Karpas-422 (cell line): Measurements from ENCODE around the gene C19orf67. TPM values are rescaled to one million over a fixed set of nuclear protein-coding genes. Genes with fewer than 3 reads are reported as not detected.

Experiments
- DNase-seq: peaks from one replicate; pipeline ENCODE4 v3.0.0-alpha.2; 2015
- H2AFZ ChIP-seq: fragments of 200-600 bp; sonication (generic); 2 replicates; pipeline ENCODE4 v1.6.1; 2014; ENCODE audit warnings: antibody characterized with exemption, low read length, mixed read lengths
- H3K27ac ChIP-seq: fragments of 200-600 bp; sonication (generic); 2 replicates; pipeline ENCODE4 v1.5.1; 2014; ENCODE audit warnings: mild to moderate bottlenecking, low read length, moderate library complexity
- H3K27me3 ChIP-seq: fragments of 200-600 bp; sonication (generic); 2 replicates; pipeline ENCODE4 v1.6.1; 2014; ENCODE audit warnings: low read length, mixed read lengths
- H3K36me3 ChIP-seq: fragments of 200-600 bp; sonication (generic); 2 replicates; pipeline ENCODE4 v1.6.1; 2014; ENCODE audit warnings: low read length, mixed read lengths; ENCODE audit not compliant: insufficient read depth
- H3K4me1 ChIP-seq: fragments of 200-600 bp; sonication (generic); 2 replicates; pipeline ENCODE4 v1.6.1; 2014; ENCODE audit warnings: mild to moderate bottlenecking, low read length, mixed read lengths
- H3K4me2 ChIP-seq: fragments of 200-600 bp; sonication (generic); 2 replicates; pipeline ENCODE4 v1.6.1; 2014; ENCODE audit warnings: low read length, low read depth, mild to moderate bottlenecking; ENCODE audit not compliant: poor library complexity, severe bottlenecking
- H3K4me3 ChIP-seq: fragments of 200-600 bp; sonication (generic); 2 replicates; pipeline ENCODE4 v1.5.1; 2014; ENCODE audit warnings: mild to moderate bottlenecking, antibody characterized with exemption, low read length, mixed read lengths
- H3K79me2 ChIP-seq: fragments of 200-600 bp; sonication (generic); 2 replicates; pipeline ENCODE4 v1.6.1; 2014; ENCODE audit warnings: mild to moderate bottlenecking, low read length, mixed read lengths
- H3K9ac ChIP-seq: fragments of 200-600 bp; sonication (generic); 2 replicates; pipeline ENCODE4 v1.6.0; 2014; ENCODE audit warnings: low read length
- H3K9me2 ChIP-seq: fragments of 200-600 bp; sonication (generic), shearing (Covaris generic); replicated peaks from 2 replicates; pipeline ENCODE4 v1.6.0; 2014; ENCODE audit warnings: mild to moderate bottlenecking, low read length, moderate library complexity; ENCODE audit not compliant: insufficient read depth
- H3K9me3 ChIP-seq: fragments of 300-700, 200-600 bp; sonication (generic); 2 replicates; pipeline ENCODE4 v1.6.1; 2014; ENCODE audit warnings: low read length, mixed read lengths
- H4K20me1 ChIP-seq: fragments of 200-600 bp; sonication (generic); 2 replicates; pipeline ENCODE4 v1.6.1; 2014; ENCODE audit warnings: mild to moderate bottlenecking, antibody characterized with exemption, low read length, low read depth; ENCODE audit not compliant: insufficient read depth
- total RNA-seq: library from RNA; depleted of rRNA; stranded (reverse); fragments of >200 nt; shearing (Covaris generic); gene quantifications from 2 replicates; pipeline ENCODE4 v1.2.3, GENCODE V29; 2014; ENCODE audit warnings: low replicate concordance; rRNA removed

The C19orf67 gene
- 0.37 and 2.8 TPM in 2 replicates for total RNA-seq

- no peak within 1 kb of the TSS for H3K27ac ChIP-seq
- no peak within 1 kb of the TSS for H3K4me2 ChIP-seq
- peak; percentile 44 for DNase-seq
- peaks cover 14% of the 10 kb centered on the region for H3K79me2 ChIP-seq
- no peak within 1 kb of the TSS for H2AFZ ChIP-seq
- no peak within 1 kb of the TSS for H3K9ac ChIP-seq
- H3K4me1 ChIP-seq, result peaks cover 25% of the 10 kb centered on the region
- peaks cover 7% of the 10 kb centered on the region for H3K36me3 ChIP-seq
- H3K27me3 ChIP-seq, result no peaks in the 10 kb centered on the region
- no peaks in the 10 kb centered on the region for H3K9me3 ChIP-seq
- H3K4me3 ChIP-seq, result no peak within 1 kb of the TSS
- no peaks in the 10 kb centered on the region for H3K9me2 ChIP-seq
- H4K20me1 ChIP-seq, result no peaks in the 10 kb centered on the region
These were observed at the start of gene C19orf67 for GRCh38 chr19:14085309-14085995. C19orf67 (minus strand) TSS chr19:14085783; CDS start chr19:14085627, 156 bp downstream.

GRCh38 chr19:14135355-14135754 is 49.8 kb upstream of the C19orf67 start:
- Histone ChIP-seq H3K27ac (peak overlapping the region; percentile 43; the same call in 1 of the 2 replicates), H3K9ac (peak overlapping the region; percentile 89), H4K20me1 (peaks cover 3% of the 10 kb centered on the region; the same call in 1 of the 2 replicates), H3K9me3 (no peaks in the 10 kb centered on the region), H3K79me2 (peaks cover 35% of the 10 kb centered on the region), H3K27me3 (no peaks in the 10 kb centered on the region), H3K4me2 (peak overlapping the region; percentile 78), H3K4me3 (peak overlapping the region; percentile 88), H2AFZ (no peak overlapping the region), H3K9me2 (no peaks in the 10 kb centered on the region), H3K36me3 (peaks cover 8% of the 10 kb centered on the region; the same call in 1 of the 2 replicates), H3K4me1 (peaks cover 20% of the 10 kb centered on the region)
- DNase-seq, result no peak

DNA sequence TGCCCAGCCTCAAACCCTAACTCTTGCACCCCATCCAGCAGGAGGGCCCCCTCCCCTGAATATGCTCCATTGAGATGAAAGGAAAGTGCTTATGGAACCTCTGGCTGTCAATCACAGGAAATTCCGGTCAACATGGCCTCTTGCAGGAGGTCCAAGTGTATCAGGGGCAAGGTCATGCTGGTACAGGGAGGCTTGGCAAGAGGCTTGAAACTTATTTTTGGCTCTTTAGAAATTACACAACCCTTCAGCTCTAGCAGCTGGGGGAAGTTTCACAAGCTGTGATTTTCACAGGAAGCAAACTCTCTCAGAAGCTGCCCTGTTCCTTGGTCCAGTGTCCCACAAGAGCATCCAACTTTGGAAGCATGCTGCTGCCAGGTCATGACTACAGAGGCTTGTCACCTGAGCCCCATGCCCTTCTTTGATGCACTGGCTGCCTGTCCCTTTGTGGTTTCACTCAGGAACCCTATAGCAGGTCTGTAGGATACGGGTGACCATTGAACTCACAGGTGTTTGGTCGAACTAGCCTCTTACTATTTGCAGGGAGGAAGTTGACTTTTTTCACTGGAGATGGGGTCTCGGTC is 42.4 kb upstream of the C19orf67 start:
- no peak overlapping the region for H3K9ac ChIP-seq
- no peak for DNase-seq
- H3K27me3 ChIP-seq, result no peaks in the 10 kb centered on the region
- no peaks in the 10 kb centered on the region for H3K4me1 ChIP-seq
- H2AFZ ChIP-seq, result no peak overlapping the region
- no peak overlapping the region for H3K4me2 ChIP-seq
- no peaks in the 10 kb centered on the region for H3K9me2 ChIP-seq
- peaks cover 17% of the 10 kb centered on the region; the same call in 1 of the 2 replicates for H3K36me3 ChIP-seq
- no peaks in the 10 kb centered on the region for H3K9me3 ChIP-seq
- H4K20me1 ChIP-seq, result no peaks in the 10 kb centered on the region
- H3K79me2 ChIP-seq, result peaks cover 13% of the 10 kb centered on the region
- H3K4me3 ChIP-seq, result no peak overlapping the region
- H3K27ac ChIP-seq, result no peak overlapping the region

DNA sequence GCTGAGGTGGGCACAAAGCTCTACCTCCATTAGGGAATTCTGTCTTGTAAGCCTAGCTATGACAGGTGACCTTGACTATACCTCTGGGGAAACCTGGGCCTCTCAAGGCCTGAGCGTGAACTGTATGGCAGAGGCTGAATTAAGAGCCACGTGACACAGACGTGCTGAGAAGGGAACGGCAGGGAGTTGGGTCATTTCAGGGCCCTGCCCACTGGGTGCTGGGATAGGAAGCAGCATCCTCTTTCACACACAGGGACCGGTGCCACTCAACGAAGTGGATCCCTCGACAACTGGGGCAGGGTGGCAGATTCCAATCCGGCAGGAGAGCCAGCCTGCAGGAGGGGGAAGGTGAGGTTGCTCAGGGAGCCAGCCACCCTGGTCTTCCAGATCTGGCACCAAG is 41.6 kb upstream of the C19orf67 start:
- H3K79me2 ChIP-seq, result peaks cover 7% of the 10 kb centered on the region
- no peak overlapping the region for H3K4me3 ChIP-seq
- no peak overlapping the region for H3K27ac ChIP-seq
- H3K27me3 ChIP-seq, result no peaks in the 10 kb centered on the region
- no peak overlapping the region for H3K9ac ChIP-seq
- no peaks in the 10 kb centered on the region for H3K4me1 ChIP-seq
- no peaks in the 10 kb centered on the region for H3K9me3 ChIP-seq
- no peaks in the 10 kb centered on the region for H4K20me1 ChIP-seq
- no peak overlapping the region for H2AFZ ChIP-seq
- no peaks in the 10 kb centered on the region for H3K9me2 ChIP-seq
- peaks cover 17% of the 10 kb centered on the region; the same call in 1 of the 2 replicates for H3K36me3 ChIP-seq
- no peak overlapping the region for H3K4me2 ChIP-seq
- DNase-seq, result no peak

DNA sequence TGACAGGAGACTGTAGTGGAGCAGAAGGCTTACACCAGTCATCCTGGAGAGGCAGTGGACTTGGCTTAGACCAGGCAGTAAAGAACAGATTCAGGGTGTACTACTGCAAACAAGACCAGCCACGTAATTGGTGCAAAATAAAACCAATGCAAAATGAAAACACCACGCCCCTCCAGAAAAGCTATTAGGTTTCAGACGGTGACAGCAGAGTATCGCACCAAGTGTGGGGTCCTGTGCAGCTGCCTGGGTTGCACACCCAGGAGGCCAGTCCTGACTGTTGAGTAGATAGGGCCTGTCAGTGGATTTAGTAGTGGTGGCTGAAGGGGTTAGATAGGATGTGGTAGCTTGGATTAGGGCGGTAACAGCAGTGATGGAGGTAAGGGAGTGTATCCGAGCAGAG is 37.3 kb upstream of the C19orf67 start:
- Histone ChIP-seq H4K20me1 (no peaks in the 10 kb centered on the region), H3K4me1 (peaks cover 8% of the 10 kb centered on the region), H3K79me2 (no peaks in the 10 kb centered on the region), H3K27ac (no peak overlapping the region), H2AFZ (no peak overlapping the region), H3K9ac (no peak overlapping the region), H3K9me2 (no peaks in the 10 kb centered on the region), H3K9me3 (no peaks in the 10 kb centered on the region), H3K27me3 (no peaks in the 10 kb centered on the region), H3K36me3 (peaks cover 10% of the 10 kb centered on the region; the same call in 1 of the 2 replicates), H3K4me2 (no peak overlapping the region), H3K4me3 (no peak overlapping the region)
- peak; percentile 46 for DNase-seq

- Histone ChIP-seq H3K9me3 (no peaks in the 10 kb centered on the region), H3K36me3 (peaks cover 6% of the 10 kb centered on the region; the same call in 1 of the 2 replicates), H3K27me3 (no peaks in the 10 kb centered on the region), H2AFZ (no peak overlapping the region), H3K79me2 (peaks cover 18% of the 10 kb centered on the region), H4K20me1 (0 out of 2 replicates have a peak, but pooled peaks cover 4% of the 10 kb centered on the region), H3K9me2 (no peaks in the 10 kb centered on the region), H3K27ac (no peak overlapping the region), H3K4me2 (no peak overlapping the region), H3K4me1 (peaks cover 23% of the 10 kb centered on the region), H3K9ac (no peak overlapping the region), H3K4me3 (no peak overlapping the region)
- DNase-seq, result no peak
These were observed 34.9 kb upstream of the C19orf67 start for GRCh38 chr19:14120497-14120780.

GRCh38 chr19:14119644-14120496 is 34.3 kb upstream of the C19orf67 start:
- H3K36me3 ChIP-seq, result peaks cover 6% of the 10 kb centered on the region; the same call in 1 of the 2 replicates
- H3K4me1 ChIP-seq, result peaks cover 29% of the 10 kb centered on the region
- H3K9me3 ChIP-seq, result no peaks in the 10 kb centered on the region
- peak overlapping the region; percentile 90 for H3K4me2 ChIP-seq
- no peaks in the 10 kb centered on the region for H3K27me3 ChIP-seq
- peaks cover 20% of the 10 kb centered on the region for H3K79me2 ChIP-seq
- 0 out of 2 replicates have a peak, but pooled peaks cover 4% of the 10 kb centered on the region for H4K20me1 ChIP-seq
- no peaks in the 10 kb centered on the region for H3K9me2 ChIP-seq
- peak overlapping the region; percentile 21; the same call in 1 of the 2 replicates for H3K9ac ChIP-seq
- peak; percentile 41 for DNase-seq
- H3K27ac ChIP-seq, result peak overlapping the region; percentile 10; the same call in 1 of the 2 replicates
- no peak overlapping the region for H2AFZ ChIP-seq
- H3K4me3 ChIP-seq, result no peak overlapping the region
